ENCODE results near the gene PTPRG. TPM values are rescaled to one million over a fixed set of nuclear protein-coding genes. Genes with fewer than 3 reads are reported as not detected.

The PTPRG gene
- total RNA-seq, 1 experiment from 2014 or later: 0.74 TPM

GRCh38 chr3:61919371-61919770, 358.0 kb downstream of the PTPRG start:
- Histone ChIP-seq H3K4me3 (ENCODE audit: low read depth in 2 of 2, low read length in 2 of 2) (no peak overlapping the region), H3K27ac (ENCODE audit: low read length) (no peak overlapping the region), H3K4me1 (ENCODE audit: control insufficient read depth, insufficient read depth, low read length) (no peaks in the 10 kb centered on the region), H3K36me3 (ENCODE audit: control insufficient read depth, insufficient read depth, low read length) (no peaks in the 10 kb centered on the region), H3K9me3 (ENCODE audit: control insufficient read depth, insufficient read depth, low read depth, low read length) (no peaks in the 10 kb centered on the region), H3K27me3 (ENCODE audit: control insufficient read depth, insufficient read depth, low read length) (no peaks in the 10 kb centered on the region)
- intact Hi-C loops (cut with micrococcal nuclease; ENCODE audit: unreplicated experiment) (no loop called here), in situ Hi-C loops (cut with HindIII; ENCODE audit: low pct_unique_long_range_greater_than_20kb, low sequenced_read_pairs) (no loop called here)
- BruUV-seq (replicated peaks): no TSS peak
- TF ChIP-seq, protein P1, sequence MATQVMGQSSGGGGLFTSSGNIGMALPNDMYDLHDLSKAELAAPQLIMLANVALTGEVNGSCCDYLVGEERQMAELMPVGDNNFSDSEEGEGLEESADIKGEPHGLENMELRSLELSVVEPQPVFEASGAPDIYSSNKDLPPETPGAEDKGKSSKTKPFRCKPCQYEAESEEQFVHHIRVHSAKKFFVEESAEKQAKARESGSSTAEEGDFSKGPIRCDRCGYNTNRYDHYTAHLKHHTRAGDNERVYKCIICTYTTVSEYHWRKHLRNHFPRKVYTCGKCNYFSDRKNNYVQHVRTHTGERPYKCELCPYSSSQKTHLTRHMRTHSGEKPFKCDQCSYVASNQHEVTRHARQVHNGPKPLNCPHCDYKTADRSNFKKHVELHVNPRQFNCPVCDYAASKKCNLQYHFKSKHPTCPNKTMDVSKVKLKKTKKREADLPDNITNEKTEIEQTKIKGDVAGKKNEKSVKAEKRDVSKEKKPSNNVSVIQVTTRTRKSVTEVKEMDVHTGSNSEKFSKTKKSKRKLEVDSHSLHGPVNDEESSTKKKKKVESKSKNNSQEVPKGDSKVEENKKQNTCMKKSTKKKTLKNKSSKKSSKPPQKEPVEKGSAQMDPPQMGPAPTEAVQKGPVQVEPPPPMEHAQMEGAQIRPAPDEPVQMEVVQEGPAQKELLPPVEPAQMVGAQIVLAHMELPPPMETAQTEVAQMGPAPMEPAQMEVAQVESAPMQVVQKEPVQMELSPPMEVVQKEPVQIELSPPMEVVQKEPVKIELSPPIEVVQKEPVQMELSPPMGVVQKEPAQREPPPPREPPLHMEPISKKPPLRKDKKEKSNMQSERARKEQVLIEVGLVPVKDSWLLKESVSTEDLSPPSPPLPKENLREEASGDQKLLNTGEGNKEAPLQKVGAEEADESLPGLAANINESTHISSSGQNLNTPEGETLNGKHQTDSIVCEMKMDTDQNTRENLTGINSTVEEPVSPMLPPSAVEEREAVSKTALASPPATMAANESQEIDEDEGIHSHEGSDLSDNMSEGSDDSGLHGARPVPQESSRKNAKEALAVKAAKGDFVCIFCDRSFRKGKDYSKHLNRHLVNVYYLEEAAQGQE (IDR thresholded peaks at IDR 0.05; ENCODE audit: insufficient read depth in 1 of 2, low read depth in 2 of 2, low read length in 1 of 2): no peak
- CTCF ChIA-PET: no interaction called here
- POLR2A ChIA-PET: no interaction called here
- ATAC-seq (no peak), DNase-seq (ENCODE audit: low read depth, low spot score) (no peak)

GRCh38 chr3:61922118-61922517, 360.7 kb downstream of the PTPRG start:
- Histone ChIP-seq H3K4me1 (ENCODE audit: control insufficient read depth, insufficient read depth, low read length) (no peaks in the 10 kb centered on the region), H3K4me3 (ENCODE audit: low read depth in 2 of 2, low read length in 2 of 2) (no peak overlapping the region), H3K36me3 (ENCODE audit: control insufficient read depth, insufficient read depth, low read length) (no peaks in the 10 kb centered on the region), H3K27me3 (ENCODE audit: control insufficient read depth, insufficient read depth, low read length) (no peaks in the 10 kb centered on the region), H3K27ac (ENCODE audit: low read length) (no peak overlapping the region), H3K9me3 (ENCODE audit: control insufficient read depth, insufficient read depth, low read depth, low read length) (no peaks in the 10 kb centered on the region)
- ChIA-PET POLR2A (no interaction called here), CTCF (no interaction called here)
- intact Hi-C loops (cut with micrococcal nuclease; ENCODE audit: unreplicated experiment): no loop called here
- BruUV-seq (replicated peaks): no TSS peak
- no peak for ATAC-seq
- TF ChIP-seq, protein P2, sequence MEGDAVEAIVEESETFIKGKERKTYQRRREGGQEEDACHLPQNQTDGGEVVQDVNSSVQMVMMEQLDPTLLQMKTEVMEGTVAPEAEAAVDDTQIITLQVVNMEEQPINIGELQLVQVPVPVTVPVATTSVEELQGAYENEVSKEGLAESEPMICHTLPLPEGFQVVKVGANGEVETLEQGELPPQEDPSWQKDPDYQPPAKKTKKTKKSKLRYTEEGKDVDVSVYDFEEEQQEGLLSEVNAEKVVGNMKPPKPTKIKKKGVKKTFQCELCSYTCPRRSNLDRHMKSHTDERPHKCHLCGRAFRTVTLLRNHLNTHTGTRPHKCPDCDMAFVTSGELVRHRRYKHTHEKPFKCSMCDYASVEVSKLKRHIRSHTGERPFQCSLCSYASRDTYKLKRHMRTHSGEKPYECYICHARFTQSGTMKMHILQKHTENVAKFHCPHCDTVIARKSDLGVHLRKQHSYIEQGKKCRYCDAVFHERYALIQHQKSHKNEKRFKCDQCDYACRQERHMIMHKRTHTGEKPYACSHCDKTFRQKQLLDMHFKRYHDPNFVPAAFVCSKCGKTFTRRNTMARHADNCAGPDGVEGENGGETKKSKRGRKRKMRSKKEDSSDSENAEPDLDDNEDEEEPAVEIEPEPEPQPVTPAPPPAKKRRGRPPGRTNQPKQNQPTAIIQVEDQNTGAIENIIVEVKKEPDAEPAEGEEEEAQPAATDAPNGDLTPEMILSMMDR (IDR thresholded peaks at IDR 0.05): no peak
- TF ChIP-seq TCF7L2 (IDR thresholded peaks at IDR 0.05; ENCODE audit: low read depth, low read length) (no peak), POLR2AphosphoS5 (IDR thresholded peaks at IDR 0.05; ENCODE audit: low read depth, low read length) (no peak), SIN3A (IDR thresholded peaks at IDR 0.05; ENCODE audit: borderline replicate concordance, insufficient read depth, low read depth, low read length) (no peak)
- TF ChIP-seq, protein P1 (IDR thresholded peaks at IDR 0.05; ENCODE audit: insufficient read depth in 1 of 2, low read depth in 2 of 2, low read length in 1 of 2): no peak
- DNase-seq (ENCODE audit: low read depth, low spot score): no peak
- in situ Hi-C loops (cut with HindIII; ENCODE audit: low pct_unique_long_range_greater_than_20kb, low sequenced_read_pairs): no loop called here

Measured in Panc1 (cell line).